ENCODE measurements around the gene GPR12. TPM values are rescaled to one million over a fixed set of nuclear protein-coding genes. Genes with fewer than 3 reads are reported as not detected.
A peak's percentile ranks its signal among the peaks of the same experiment; 100 is the strongest.

Gene GPR12
- total RNA-seq, 2 donors from 2014 or later: 0.05 TPM; not detected in 1

- intact Hi-C loops (cut with DNase I): loop anchor here (5.0 kb wide), 1 partner anchor 225 kb away; no protein-coding TSS in a partner anchor
- Histone ChIP-seq H3K36me3 (no peaks in the 10 kb centered on the region), H3K27me3 (replicated peaks; ENCODE audit: insufficient read depth) (peaks cover 4% of the 10 kb centered on the region), H3K4me3 (no peak overlapping the region), H3K4me1 (replicated peaks) (no peaks in the 10 kb centered on the region), H3K9me3 (no peaks in the 10 kb centered on the region), H3K27ac (no peak overlapping the region)
- 48% methylated on average over 13 of the region's 13 CpGs for WGBS
- TF ChIP-seq POLR2A (IDR thresholded peaks at IDR 0.05) (no peak), CTCF (IDR thresholded peaks at IDR 0.05) (peak in 3 of 4 experiments; percentile 33 to 58 (median 57))
- no peak for DNase-seq (ENCODE audit: low spot score)
Observed at GRCh38 chr13:26707122-26708006, 53.2 kb downstream of the GPR12 start.

GRCh38 chr13:26706381-26706780 is 54.2 kb downstream of the GPR12 start:
- 59% methylated on average over 7 of the region's 7 CpGs for WGBS

GRCh38 chr13:26705536-26705935 is 55.0 kb downstream of the GPR12 start:
- intact Hi-C loops (cut with DNase I): loop anchor here (5.0 kb wide), 1 partner anchor 227 kb away; no protein-coding TSS in a partner anchor
- no peaks in the 10 kb centered on the region for H3K4me1 ChIP-seq (replicated peaks)
- H3K27me3 ChIP-seq (replicated peaks; ENCODE audit: insufficient read depth): peaks cover 4% of the 10 kb centered on the region
- WGBS: 82% methylated on average over 4 of the region's 4 CpGs
- no peak overlapping the region for H3K4me3 ChIP-seq
- TF ChIP-seq POLR2AphosphoS5 (IDR thresholded peaks at IDR 0.05) (no peak), CTCF (IDR thresholded peaks at IDR 0.05) (no peak), POLR2A (IDR thresholded peaks at IDR 0.05) (no peak)
- DNase-seq (ENCODE audit: low spot score): no peak
- no peaks in the 10 kb centered on the region for H3K9me3 ChIP-seq
- no peaks in the 10 kb centered on the region for H3K36me3 ChIP-seq
- H3K27ac ChIP-seq: no peak overlapping the region

More at GRCh38 chr13:26706381-26706780, 54.2 kb downstream of the GPR12 start:
- intact Hi-C loops (cut with DNase I): loop anchor here (5.0 kb wide), 1 partner anchor 226 kb away; no protein-coding TSS in a partner anchor
- no peak for TF ChIP-seq POLR2A (IDR thresholded peaks at IDR 0.05)
- no peak for TF ChIP-seq POLR2AphosphoS5 (IDR thresholded peaks at IDR 0.05)
- no peak for TF ChIP-seq CTCF (IDR thresholded peaks at IDR 0.05)
- Histone ChIP-seq H3K4me1 (replicated peaks) (no peaks in the 10 kb centered on the region), H3K36me3 (no peaks in the 10 kb centered on the region), H3K27ac (no peak overlapping the region), H3K27me3 (replicated peaks; ENCODE audit: insufficient read depth) (peaks cover 4% of the 10 kb centered on the region), H3K4me3 (no peak overlapping the region), H3K9me3 (no peaks in the 10 kb centered on the region)
- DNase-seq (ENCODE audit: low spot score): no peak

Other genes with a start within 250 kb of the GPR12 start
- gene WASF3, start 203.1 kb downstream of the GPR12 start, total RNA-seq: 10 to 100 TPM; 10.3 to 23.0 TPM